Measurements from ENCODE around the gene HAUS8. TPM values are rescaled to one million over a fixed set of nuclear protein-coding genes. Genes with fewer than 3 reads are reported as not detected.

HAUS8 gene
- total RNA-seq, 4 donors from 2014 or later: 6.4 to 9.1 (median 6.8) TPM

DNA sequence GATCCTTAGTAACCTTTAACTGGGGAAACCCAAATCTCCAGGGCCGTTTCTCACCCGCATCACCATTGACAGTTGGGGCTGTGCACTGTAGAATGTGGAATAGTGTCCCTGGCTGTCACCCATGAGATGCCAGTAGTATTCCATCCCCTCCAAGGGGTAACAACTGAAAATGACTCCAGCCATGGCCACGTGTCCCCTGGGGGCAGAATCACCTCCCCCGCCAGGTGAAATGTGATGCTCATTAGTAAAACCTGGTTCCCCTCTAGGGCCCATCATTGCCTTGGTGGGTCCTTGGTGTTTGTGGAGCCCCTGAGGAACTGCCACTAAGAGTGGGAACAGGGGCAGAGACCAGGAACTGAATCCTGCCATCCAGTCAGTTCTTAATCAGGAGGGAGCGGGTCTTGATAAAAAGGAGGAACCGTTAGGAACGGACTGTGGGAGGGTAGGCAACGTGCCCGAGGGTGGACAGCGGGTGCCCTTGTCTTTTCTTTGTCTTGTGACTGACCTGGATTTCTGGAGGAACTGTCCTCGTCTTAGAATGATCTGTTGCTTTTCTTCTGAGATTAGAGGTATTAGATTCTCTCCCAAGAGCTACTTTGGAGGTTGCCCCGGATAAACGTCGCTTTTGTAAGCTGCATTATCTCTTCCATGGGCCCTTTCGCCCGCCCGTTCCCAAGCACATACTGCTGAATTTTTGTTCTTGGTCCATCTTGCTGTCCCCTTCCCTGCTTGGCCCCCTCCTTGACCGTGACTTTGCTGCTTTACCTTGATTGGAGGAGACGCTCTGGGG lies 3.9 kb upstream of the HAUS8 start:
- Histone ChIP-seq H3K4me1 (peaks cover 11 to 41% of the 10 kb centered on the region in 2 donors), H3K4me3 (replicated peaks in 1 of 3) (peak overlapping the region in 1 of 3 donors; percentile 9), H3K36me3 (no peaks in the 10 kb centered on the region), H3K27ac (peak overlapping the region in 2 of 3 donors; percentile 53 to 78), H3K9me3 (no peaks in the 10 kb centered on the region), H3K27me3 (no peaks in the 10 kb centered on the region)
- WGBS, 2 donors: 76 to 83% methylated on average over 19 of the region's 19 CpGs
- intact Hi-C loops (cut with DNase I): loop anchor here (10.0 kb wide), 1 partner anchor 136 kb away; the partner anchor contains the start of gene USE1
- TF ChIP-seq POLR2A (IDR thresholded peaks at IDR 0.05): no peak
- TF ChIP-seq, protein P1, sequence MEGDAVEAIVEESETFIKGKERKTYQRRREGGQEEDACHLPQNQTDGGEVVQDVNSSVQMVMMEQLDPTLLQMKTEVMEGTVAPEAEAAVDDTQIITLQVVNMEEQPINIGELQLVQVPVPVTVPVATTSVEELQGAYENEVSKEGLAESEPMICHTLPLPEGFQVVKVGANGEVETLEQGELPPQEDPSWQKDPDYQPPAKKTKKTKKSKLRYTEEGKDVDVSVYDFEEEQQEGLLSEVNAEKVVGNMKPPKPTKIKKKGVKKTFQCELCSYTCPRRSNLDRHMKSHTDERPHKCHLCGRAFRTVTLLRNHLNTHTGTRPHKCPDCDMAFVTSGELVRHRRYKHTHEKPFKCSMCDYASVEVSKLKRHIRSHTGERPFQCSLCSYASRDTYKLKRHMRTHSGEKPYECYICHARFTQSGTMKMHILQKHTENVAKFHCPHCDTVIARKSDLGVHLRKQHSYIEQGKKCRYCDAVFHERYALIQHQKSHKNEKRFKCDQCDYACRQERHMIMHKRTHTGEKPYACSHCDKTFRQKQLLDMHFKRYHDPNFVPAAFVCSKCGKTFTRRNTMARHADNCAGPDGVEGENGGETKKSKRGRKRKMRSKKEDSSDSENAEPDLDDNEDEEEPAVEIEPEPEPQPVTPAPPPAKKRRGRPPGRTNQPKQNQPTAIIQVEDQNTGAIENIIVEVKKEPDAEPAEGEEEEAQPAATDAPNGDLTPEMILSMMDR (IDR thresholded peaks at IDR 0.05): no peak
- DNase-seq: no peak

DNA sequence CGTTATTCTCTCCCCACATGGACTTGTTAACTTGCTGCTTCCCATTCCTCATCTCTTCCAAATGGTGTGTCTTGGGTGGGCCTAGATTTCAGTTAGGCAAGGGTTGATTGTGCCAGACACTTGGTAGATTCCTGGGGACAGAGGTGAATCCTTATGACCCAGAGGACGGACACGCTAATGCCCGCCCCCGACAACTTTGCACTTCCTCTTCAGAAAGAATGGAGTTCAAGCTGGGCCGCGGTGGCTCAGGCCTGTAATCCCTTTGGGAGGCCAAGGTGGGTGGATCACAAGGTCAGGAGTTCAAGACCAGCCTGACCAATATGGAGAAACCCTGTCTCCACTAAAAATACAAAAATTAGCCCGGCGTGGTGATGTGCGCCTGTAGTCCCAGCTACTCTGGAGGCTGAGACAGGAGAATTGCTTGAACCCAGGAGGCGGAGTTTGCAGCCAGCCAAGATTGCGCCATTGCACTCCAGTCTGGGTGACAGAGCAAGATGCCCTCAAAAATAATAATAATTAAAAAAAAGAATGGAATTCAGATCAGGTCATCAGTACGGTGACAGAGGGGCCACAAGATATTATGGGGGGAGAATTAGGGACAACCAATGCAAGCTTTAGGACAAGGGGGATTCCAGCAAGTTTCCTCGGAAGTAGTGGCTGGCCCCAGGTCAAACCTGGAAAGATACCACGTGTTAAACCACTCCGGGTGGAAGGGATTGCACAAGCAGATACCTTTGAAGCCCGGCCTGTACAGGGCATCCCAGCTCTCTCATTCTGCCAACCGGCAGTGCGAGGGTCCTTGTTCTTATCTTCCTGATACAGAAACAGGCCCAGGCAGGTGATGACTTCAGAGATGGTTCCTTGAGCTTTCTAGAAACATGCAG lies 3.0 kb upstream of the HAUS8 start:
- TF ChIP-seq, protein P1 (IDR thresholded peaks at IDR 0.05): no peak
- no peak for TF ChIP-seq POLR2A (IDR thresholded peaks at IDR 0.05)
- peaks cover 14 to 44% of the 10 kb centered on the region in 2 donors for H3K4me1 ChIP-seq
- H3K36me3 ChIP-seq: no peaks in the 10 kb centered on the region
- H3K27me3 ChIP-seq: no peaks in the 10 kb centered on the region
- 91 to 92% methylated on average over 19 of the region's 19 CpGs for WGBS, 2 donors
- H3K4me3 ChIP-seq (replicated peaks in 1 of 3): no peak overlapping the region
- H3K27ac ChIP-seq: no peak overlapping the region
- H3K9me3 ChIP-seq: no peaks in the 10 kb centered on the region
- DNase-seq: no peak
- intact Hi-C loops (cut with DNase I): loop anchor here (10.0 kb wide), 1 partner anchor 137 kb away; the partner anchor contains the start of gene USE1

DNA sequence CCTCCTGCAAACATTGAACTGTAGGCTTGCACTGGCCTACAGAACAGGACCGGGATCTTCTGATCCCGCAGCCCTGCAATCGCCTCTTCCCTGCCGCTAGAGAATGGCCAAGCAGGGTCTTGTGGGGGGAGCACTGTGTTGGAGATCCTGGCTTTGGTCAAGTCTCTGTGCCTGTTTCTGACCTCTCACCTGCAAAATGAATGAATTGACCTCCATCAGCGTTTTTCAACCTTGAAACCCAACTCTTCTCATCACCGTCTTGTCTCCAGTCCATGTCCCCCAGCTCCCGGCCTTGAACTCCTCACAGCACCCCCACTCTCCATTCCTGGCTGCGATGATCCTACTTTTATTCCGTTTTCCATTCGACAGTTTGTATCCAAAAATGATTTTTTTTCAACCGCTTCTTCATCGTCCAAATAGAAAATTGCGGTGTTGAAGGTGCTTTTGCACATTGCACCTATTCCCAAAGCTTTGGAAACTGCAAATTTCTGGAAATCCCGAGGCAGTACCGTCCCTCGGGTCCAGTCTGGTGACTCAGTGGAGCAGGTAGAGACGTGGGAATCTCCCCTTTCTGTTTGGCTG lies 2.3 kb upstream of the HAUS8 start:
- intact Hi-C loops (cut with DNase I): loop anchor here (10.0 kb wide), 1 partner anchor 137 kb away; the partner anchor contains the start of gene USE1
- no peak overlapping the region for H3K27ac ChIP-seq

DNA sequence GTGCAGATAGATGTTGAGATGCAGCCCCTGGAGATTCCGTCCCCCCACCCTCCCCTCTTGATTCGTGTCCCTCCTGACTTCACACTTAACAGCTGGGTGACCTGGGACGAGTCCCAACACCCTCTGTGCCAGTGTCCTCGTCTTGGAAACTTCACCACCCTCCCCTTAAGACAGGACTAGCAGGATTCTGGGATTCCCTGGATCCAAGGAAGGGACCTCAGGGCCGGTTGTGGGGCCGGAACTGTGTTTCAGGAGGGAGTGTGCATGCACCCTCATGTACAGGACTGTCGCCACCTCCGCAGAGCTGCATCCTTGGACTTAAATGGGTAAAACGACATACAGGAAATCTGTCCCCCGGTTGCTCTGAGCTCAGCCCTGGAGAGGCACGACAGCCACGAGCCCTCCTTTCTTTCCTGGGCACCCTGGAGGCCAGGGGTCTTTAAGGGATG lies 1.3 kb upstream of the HAUS8 start:
- no peak for DNase-seq
- Histone ChIP-seq H3K4me1 (peaks cover 14 to 36% of the 10 kb centered on the region in 2 donors), H3K36me3 (no peaks in the 10 kb centered on the region), H3K9me3 (no peaks in the 10 kb centered on the region), H3K27me3 (no peaks in the 10 kb centered on the region), H3K27ac (peak overlapping the region in 1 of 3 donors; percentile 15), H3K4me3 (replicated peaks in 1 of 3) (peak overlapping the region in 1 of 3 donors; percentile 66)
- intact Hi-C loops (cut with DNase I): loop anchor here (10.0 kb wide), 1 partner anchor 138 kb away; the partner anchor contains the start of gene USE1
- 16 to 32% methylated on average over 12 of the region's 12 CpGs for WGBS, 2 donors
- no peak for TF ChIP-seq POLR2A (IDR thresholded peaks at IDR 0.05)
- TF ChIP-seq, protein P1 (IDR thresholded peaks at IDR 0.05): no peak

More for the DNA sequence above, 2.3 kb upstream of the HAUS8 start:
- H3K9me3 ChIP-seq: no peaks in the 10 kb centered on the region
- H3K27me3 ChIP-seq: no peaks in the 10 kb centered on the region
- no peaks in the 10 kb centered on the region for H3K36me3 ChIP-seq
- DNase-seq: no peak
- TF ChIP-seq POLR2A (IDR thresholded peaks at IDR 0.05): no peak
- TF ChIP-seq, protein P1 (IDR thresholded peaks at IDR 0.05): no peak
- H3K4me1 ChIP-seq: peaks cover 14 to 43% of the 10 kb centered on the region in 2 donors
- WGBS, 2 donors: 88 to 90% methylated on average over 17 of the region's 17 CpGs
- no peak overlapping the region for H3K4me3 ChIP-seq (replicated peaks in 1 of 3)
